ENCODE data around the gene TSKU.
"Not testable (repeated sequence)": the region's sequence is repeated elsewhere in the genome, so short reads cannot be mapped to it uniquely, and the experiment has no call there.

The TSKU gene

GRCh38 chr11:76827005-76827404, 43.8 kb downstream of the TSKU start:
- not testable (repeated sequence) for DNase-seq

- no peak for DNase-seq
Measured at GRCh38 chr11:76830639-76831327, 47.6 kb downstream of the TSKU start.

DNA sequence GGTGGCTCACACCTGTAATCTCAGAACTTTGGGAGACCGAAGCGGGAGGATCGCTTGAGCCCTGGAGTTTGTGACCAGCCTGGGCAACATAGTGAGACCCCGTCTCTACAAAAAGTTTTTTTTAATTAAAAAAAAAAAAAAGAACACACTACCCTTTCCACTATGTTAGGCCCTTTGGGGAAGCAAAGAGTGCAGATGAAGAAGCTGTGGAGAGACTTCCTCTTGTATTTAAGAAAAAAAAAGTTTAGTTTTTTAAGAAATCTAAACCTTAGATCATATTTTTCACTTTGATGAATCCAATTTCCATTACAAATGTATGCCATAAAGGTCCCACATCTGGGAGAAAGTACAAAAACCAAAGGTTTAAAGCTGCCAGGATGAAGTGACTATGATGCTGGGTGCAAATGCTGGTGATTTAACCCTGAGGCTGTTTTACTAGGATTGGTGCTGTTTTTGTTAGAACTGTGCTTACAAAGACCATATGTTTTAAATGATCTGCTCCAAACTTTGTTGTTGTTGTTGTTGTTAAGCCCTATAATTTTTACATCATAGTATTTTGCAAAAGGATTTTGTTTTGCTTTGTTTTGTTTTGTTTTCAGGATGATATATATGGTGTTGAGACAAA, 48.6 kb downstream of the TSKU start:
- no peak for DNase-seq

DNA sequence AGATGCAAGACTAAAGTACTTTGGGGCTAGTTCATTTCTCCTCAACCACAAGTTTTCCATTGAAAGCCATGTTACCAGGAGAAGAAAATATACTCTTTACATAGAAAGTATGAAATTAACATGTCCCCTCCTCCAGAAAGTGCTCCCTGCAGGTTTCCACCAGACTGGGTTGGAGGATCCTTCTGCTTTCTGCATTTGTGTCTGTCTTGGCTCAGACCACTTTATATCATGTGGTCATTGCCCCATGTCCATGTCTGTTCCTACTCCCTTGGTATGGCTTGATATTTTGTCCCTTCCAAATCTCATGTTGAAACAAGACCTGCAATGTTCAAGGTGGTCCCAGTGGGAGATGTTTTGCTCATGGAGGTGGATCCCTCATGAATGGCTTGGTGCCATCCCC, 49.2 kb downstream of the TSKU start:
- no peak for DNase-seq

DNA sequence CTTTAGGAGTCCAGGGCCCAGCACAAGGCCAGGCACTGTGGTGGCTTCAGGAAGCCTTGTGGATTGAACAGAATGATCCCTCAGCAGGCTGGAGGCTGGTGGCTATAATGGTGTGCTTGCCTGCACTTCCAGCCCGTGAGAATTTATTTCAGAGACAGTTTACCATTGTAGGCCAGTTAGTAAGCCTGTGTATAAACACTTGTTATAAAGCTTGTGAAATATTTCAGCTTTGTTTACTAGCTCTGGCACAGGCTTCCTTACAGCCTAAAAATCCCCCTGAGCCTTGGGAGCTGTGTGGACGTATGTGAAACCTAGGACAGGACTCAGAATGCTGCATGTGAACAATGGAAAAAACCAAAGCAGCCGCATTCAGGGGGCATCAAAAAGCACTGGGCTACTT, 51.0 kb downstream of the TSKU start:
- no peak for DNase-seq

- DNase-seq: no peak
Measured at GRCh38 chr11:76835036-76835435, 51.9 kb downstream of the TSKU start.

GRCh38 chr11:76835928-76836612, 52.9 kb downstream of the TSKU start:
- DNase-seq: no peak

- DNase-seq: no peak
Measured at GRCh38 chr11:76836613-76837291, 53.6 kb downstream of the TSKU start.

DNA sequence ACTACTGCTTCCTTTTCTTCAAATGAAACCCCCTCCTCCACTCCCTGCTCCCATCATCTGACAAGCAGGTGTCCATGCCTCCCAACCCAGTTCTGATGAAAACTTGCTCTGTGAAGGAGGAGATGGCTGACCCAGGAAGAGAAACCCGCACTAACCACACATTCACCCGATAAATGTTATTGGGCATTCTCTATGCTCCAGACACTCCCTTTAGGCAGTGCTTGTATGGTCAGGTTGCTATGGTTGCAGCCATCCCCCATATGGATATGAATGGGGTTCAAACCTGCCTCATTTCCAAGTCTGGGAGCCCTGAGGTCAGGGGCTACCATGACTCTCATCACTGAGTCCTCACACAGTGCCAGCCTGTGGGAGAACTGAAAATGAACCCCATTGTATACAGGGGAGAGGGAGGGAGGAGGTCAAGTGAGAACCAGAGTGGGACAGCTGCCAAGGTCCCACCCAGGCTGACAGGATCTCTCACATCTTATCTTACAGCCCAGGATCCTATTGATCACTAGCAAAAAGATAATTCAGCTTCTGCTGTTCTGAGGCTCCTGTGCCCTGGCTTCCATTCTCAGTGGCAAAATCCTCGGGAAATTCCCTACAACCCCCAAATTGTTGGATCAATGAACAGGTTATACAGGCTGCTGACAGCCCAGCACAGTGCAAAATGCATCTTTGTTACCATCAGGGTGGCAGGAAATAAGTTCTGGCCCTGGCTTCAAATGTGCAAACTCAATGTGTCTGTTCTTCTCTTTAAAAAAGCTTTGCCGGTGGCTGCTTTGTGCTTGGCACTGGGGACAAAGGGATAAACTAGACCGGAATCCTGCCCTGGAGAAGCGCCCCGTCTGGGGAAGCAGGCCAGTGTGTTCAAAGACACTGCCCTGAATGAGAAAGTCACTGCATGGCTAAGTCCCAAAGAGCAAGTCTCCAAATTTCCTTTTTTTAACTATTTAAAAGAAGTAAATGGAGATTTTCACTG, 54.8 kb downstream of the TSKU start:
- no peak for DNase-seq

- DNase-seq: no peak
Measured at GRCh38 chr11:76838678-76839068, 55.5 kb downstream of the TSKU start.

GRCh38 chr11:76839311-76839710, 56.2 kb downstream of the TSKU start:
- DNase-seq: no peak

DNA sequence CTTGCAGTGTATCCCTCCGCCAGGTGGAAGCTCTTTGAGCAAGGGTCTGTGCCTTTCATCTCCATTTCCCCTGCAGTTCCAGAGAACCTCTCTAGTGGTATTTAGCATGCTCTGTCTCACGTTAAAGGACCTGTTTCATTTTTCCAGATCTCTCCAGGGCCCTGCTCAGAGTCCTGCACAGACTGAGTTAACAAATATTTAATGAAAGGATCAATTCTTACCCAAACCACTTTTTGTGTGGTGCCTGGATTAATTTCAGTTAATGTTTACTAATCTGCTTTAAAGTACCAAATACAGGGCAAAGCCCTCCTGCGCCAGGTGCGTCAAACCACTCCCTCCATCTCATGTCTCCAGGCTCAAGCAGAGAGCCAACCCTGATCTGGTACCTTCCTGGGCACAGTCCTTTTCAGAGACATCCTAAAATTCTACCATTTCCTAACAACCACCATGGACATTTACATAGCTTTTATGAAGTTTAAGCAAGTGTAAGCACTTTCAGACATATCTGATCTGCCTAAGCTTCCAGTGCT, 58.8 kb downstream of the TSKU start:
- no peak for DNase-seq

DNA sequence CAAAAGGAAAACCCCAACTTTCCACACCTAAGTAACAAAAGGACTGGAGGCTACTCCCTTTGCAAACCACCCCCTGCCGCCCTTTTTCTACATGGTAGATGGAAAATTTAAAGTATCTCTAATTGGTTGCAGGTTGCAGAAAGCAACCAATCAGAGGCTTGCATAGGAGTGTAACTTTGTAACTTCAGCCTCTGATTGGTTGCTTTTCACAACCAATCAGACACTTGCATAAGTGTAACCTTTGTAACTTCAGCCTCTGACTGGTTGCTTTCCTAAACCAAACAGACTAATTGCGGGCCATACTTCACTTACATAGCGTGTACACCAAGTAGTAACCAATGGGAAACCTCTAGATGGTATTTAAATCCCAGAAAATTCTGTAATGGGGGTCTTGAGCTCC, 60.8 kb downstream of the TSKU start:
- DNase-seq: no peak

GRCh38 chr11:76844511-76844910, 61.4 kb downstream of the TSKU start:
- no peak for DNase-seq

GRCh38 chr11:76845069-76845468, 61.9 kb downstream of the TSKU start:
- DNase-seq: no peak

DNA sequence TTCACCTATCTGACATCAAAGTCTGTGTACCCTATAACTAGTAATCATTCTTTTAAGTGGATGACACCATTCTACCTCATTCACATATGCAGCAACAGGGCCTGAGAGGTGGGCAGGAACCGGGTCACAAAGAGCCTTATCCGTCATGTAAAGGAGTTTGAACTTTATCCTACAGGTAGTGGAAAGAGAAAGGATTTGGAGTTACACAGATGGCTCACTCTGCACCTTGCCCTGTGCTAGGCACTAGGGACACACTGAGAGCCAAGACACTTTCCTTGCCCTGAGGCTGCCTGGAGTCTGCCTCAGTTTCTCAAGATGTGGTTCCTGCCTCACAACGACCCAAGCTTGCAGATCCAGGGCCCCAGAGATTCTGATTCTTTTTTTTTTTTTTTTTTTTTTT, 63.3 kb downstream of the TSKU start:
- DNase-seq: no peak
